ENCODE measurements around the gene SERAC1. TPM values are rescaled to one million over a fixed set of nuclear protein-coding genes. Genes with fewer than 3 reads are reported as not detected.

SERAC1 gene
- polyA plus RNA-seq, 2 of the 4 experiments (the other 2 are of a cell fraction) = 5.1 to 6.7 TPM

- WGBS (ENCODE audit: missing lambda C conversion rate) = 39% methylated on average over 10 of the region's 11 CpGs
- ChIA-PET CTCF (interaction anchor here (0.7 to 7.6 kb wide), 7 partner anchors 11 to 79 kb away, joined by 3 to 57 read pairs (median 4); partner anchors contain the start of gene SYNJ2), POLR2A (interaction anchor here (1.0 kb wide), 2 partner anchors 9 to 34 kb away, joined by 4 to 5 read pairs; no protein-coding TSS in a partner anchor)
- peaks cover 60% of the 10 kb centered on the region for H3K4me1 ChIP-seq
- no peaks in the 10 kb centered on the region for H3K9me3 ChIP-seq
- H3K4me2 ChIP-seq = peak overlapping the region; percentile 60
- ATAC-seq (peak; percentile 74 to 80), DNase-seq (ENCODE audit: low read depth in 1 of 2, low spot score in 1 of 2) (peak; percentile 46 to 87), FAIRE-seq (no peak)
- H3K27ac ChIP-seq = peak overlapping the region; percentile 94 to 98
- H3K4me3 ChIP-seq = no peak overlapping the region
- TF ChIP-seq GATA3 (IDR thresholded peaks at IDR 0.05; ENCODE audit: borderline replicate concordance) (peak; percentile 65; the same call in 1 of the 2 replicates), MYC (IDR thresholded peaks at IDR 0.05; ENCODE audit: borderline replicate concordance, low read length) (peak; percentile 65; the same call in 1 of the 2 replicates), BHLHE40 (IDR thresholded peaks at IDR 0.05; ENCODE audit: low read depth, low read length) (no peak), RCOR1 (IDR thresholded peaks at IDR 0.05; ENCODE audit: low read depth, low read length) (no peak), FOXS1 (CRISPR knock-in tag; IDR thresholded peaks at IDR 0.05) (no peak), JUNB (IDR thresholded peaks at IDR 0.05) (peak; percentile 78), KDM5A (IDR thresholded peaks at IDR 0.05) (no peak), HOXB13 (CRISPR knock-in tag; IDR thresholded peaks at IDR 0.05; ENCODE audit: low read depth) (no peak), HOXB5 (CRISPR knock-in tag; IDR thresholded peaks at IDR 0.05) (no peak), ATOH8 (CRISPR knock-in tag; IDR thresholded peaks at IDR 0.05; ENCODE audit: low read depth) (no peak), RNF2 (IDR thresholded peaks at IDR 0.05; ENCODE audit: borderline replicate concordance, low read depth) (no peak), NFE2L2 (conservative IDR thresholded peaks at IDR 0.05; ENCODE audit: low read length) (no peak), EHF (CRISPR knock-in tag; IDR thresholded peaks at IDR 0.05) (peak; percentile 70; the same call in 1 of the 2 replicates), ZNF302 (CRISPR knock-in tag; IDR thresholded peaks at IDR 0.05) (no peak), PBX3 (IDR thresholded peaks at IDR 0.05) (no peak), JUN (IDR thresholded peaks at IDR 0.05) (peak; percentile 49; a peak in 2 of 5 replicates), ELK1 (IDR thresholded peaks at IDR 0.05; ENCODE audit: low read depth, low read length) (no peak), PHF8 (IDR thresholded peaks at IDR 0.05; ENCODE audit: borderline replicate concordance, low read depth) (no peak), RAD21 (conservative IDR thresholded peaks at IDR 0.05 in 1 of 2, IDR thresholded peaks at IDR 0.05 in 1 of 2) (0 out of 5 replicates have a peak, but pooled peaks of 1 of the 2 experiments have one; percentile 23), MAFK (IDR thresholded peaks at IDR 0.05; ENCODE audit: partially characterized antibody) (no peak), CBX8 (IDR thresholded peaks at IDR 0.05) (no peak), E2F6 (IDR thresholded peaks at IDR 0.05; ENCODE audit: borderline replicate concordance, low read depth) (peak; percentile 36; the same call in 1 of the 2 replicates), HES2 (IDR thresholded peaks at IDR 0.05) (no peak), EHMT2 (IDR thresholded peaks at IDR 0.05; ENCODE audit: low read depth) (no peak), MAX (IDR thresholded peaks at IDR 0.05) (peak; percentile 52; the same call in 1 of the 2 replicates), ESRRA (IDR thresholded peaks at IDR 0.05; ENCODE audit: borderline replicate concordance, low read length) (no peak), HMGXB4 (CRISPR knock-in tag; IDR thresholded peaks at IDR 0.05; ENCODE audit: borderline replicate concordance) (no peak), ZSCAN20 (CRISPR knock-in tag; IDR thresholded peaks at IDR 0.05) (no peak), TFCP2L1 (CRISPR knock-in tag; IDR thresholded peaks at IDR 0.05) (no peak), FOSL2 (IDR thresholded peaks at IDR 0.05) (peak; percentile 9; the same call in 1 of the 2 replicates), FOSL2 (CRISPR knock-in tag; IDR thresholded peaks at IDR 0.05) (peak; percentile 39; the same call in 1 of the 2 replicates), HOXA7 (CRISPR knock-in tag; IDR thresholded peaks at IDR 0.05) (no peak), NPAS2 (CRISPR knock-in tag; IDR thresholded peaks at IDR 0.05; ENCODE audit: borderline replicate concordance) (no peak), TP53 (CRISPR knock-in tag; IDR thresholded peaks at IDR 0.05) (no peak), EP300 (IDR thresholded peaks at IDR 0.05) (peak; percentile 58 to 75; a peak in 3 of 5 replicates)
These were observed 107.4 kb downstream of the SERAC1 start for GRCh38 chr6:158060455-158061360.

All from A549 (cell line).